HepG2 (cell line): ENCODE data around the gene ITCH. TPM values are rescaled to one million over a fixed set of nuclear protein-coding genes. Genes with fewer than 3 reads are reported as not detected.

Experiments
- DMAP1 ChIP-seq: IDR thresholded peaks from 2 replicates; pipeline ENCODE4 v1.6.1; 2016
- E2F1 ChIP-seq: sonication (generic); formaldehyde crosslinking; IDR thresholded peaks from 2 replicates; pipeline ENCODE4 v1.5.0; 2020; ENCODE audit warnings: missing genetic modification reagents
- GMEB2 ChIP-seq: IDR thresholded peaks from 2 replicates; pipeline ENCODE4 v1.6.1; 2016; ENCODE audit warnings: missing biosample characterization, missing genetic modification reagents, low read depth
- GPN1 ChIP-seq: sonication (generic); formaldehyde crosslinking; IDR thresholded peaks from 2 replicates; pipeline ENCODE4 v1.5.1; 2020; ENCODE audit warnings: missing genetic modification reagents, borderline replicate concordance
- HDAC1 ChIP-seq: sonication (generic); formaldehyde crosslinking; IDR thresholded peaks from 2 replicates; pipeline ENCODE4 v1.5.1; 2020; ENCODE audit warnings: mild to moderate bottlenecking, missing genetic modification reagents
- HINFP ChIP-seq: sonication (generic); formaldehyde crosslinking; IDR thresholded peaks from 2 replicates; pipeline ENCODE4 v1.4.0; 2020; ENCODE audit warnings: low read depth, mild to moderate bottlenecking, missing genetic modification reagents
- HNRNPK ChIP-seq: fragments of 200-400 bp; formaldehyde crosslinking; IDR thresholded peaks from 2 replicates; pipeline ENCODE4 v1.6.1; 2018; ENCODE audit warnings: low read length, low read depth, moderate library complexity, mild to moderate bottlenecking; ENCODE audit not compliant: poor library complexity, severe bottlenecking
- HNRNPL ChIP-seq: fragments of 200-400 bp; formaldehyde crosslinking; IDR thresholded peaks from 2 replicates; pipeline ENCODE4 v1.6.1; 2017; ENCODE audit warnings: mild to moderate bottlenecking, low read depth, low read length
- SOX13 ChIP-seq, 3 experiments: fragments of 450-650 bp in 1 of 3; sonication (generic) in 1 of 3; formaldehyde crosslinking in 1 of 3; IDR thresholded peaks in 2 of 3; conservative IDR thresholded peaks in 1 of 3; 2 replicates each; pipeline versions ENCODE4 v1.5.0 to v1.6.1; 2016 to 2020; ENCODE audit warnings: antibody characterized with exemption in 1 of 3, mild to moderate bottlenecking in 1 of 3, missing compliant biosample characterization in 1 of 3, missing genetic modification reagents in 1 of 3, moderate library complexity in 1 of 3
- SRF ChIP-seq: IDR thresholded peaks from 2 replicates; pipeline ENCODE4 v1.6.1; 2011; ENCODE audit warnings: mild to moderate bottlenecking, low read depth, low read length, moderate library complexity
- SRSF9 ChIP-seq: fragments of 200-400 bp; formaldehyde crosslinking; IDR thresholded peaks from 2 replicates; pipeline ENCODE4 v1.6.1; 2018; ENCODE audit warnings: borderline replicate concordance, mild to moderate bottlenecking, low read depth, low read length; ENCODE audit not compliant: insufficient read depth, poor library complexity, severe bottlenecking
- TRIM22 ChIP-seq: fragments of 450-650 bp; IDR thresholded peaks from 2 replicates; pipeline ENCODE4 v1.6.1; 2017
- ZBTB26 ChIP-seq: IDR thresholded peaks from 2 replicates; pipeline ENCODE4 v1.6.1; 2016; ENCODE audit warnings: missing compliant biosample characterization, missing genetic modification reagents, borderline replicate concordance
- ZBTB34 ChIP-seq: sonication (generic); formaldehyde crosslinking; IDR thresholded peaks from 2 replicates; pipeline ENCODE4 v1.8.0; 2022; ENCODE audit warnings: mild to moderate bottlenecking, missing genetic modification reagents
- ZMAT3 ChIP-seq: sonication (generic); formaldehyde crosslinking; conservative IDR thresholded peaks from 2 replicates; pipeline ENCODE4 v1.7.0; 2021; ENCODE audit warnings: missing genetic modification reagents
- ZNF253 ChIP-seq: sonication (generic); formaldehyde crosslinking; IDR thresholded peaks from 2 replicates; pipeline ENCODE4 v1.8.0; 2022; ENCODE audit warnings: mild to moderate bottlenecking, missing genetic modification reagents, borderline replicate concordance
- ZNF780A ChIP-seq: sonication (generic); formaldehyde crosslinking; IDR thresholded peaks from 2 replicates; pipeline ENCODE4 v1.8.0; 2022; ENCODE audit warnings: mild to moderate bottlenecking, missing genetic modification reagents, moderate library complexity
- ZZZ3 ChIP-seq: sonication (generic); formaldehyde crosslinking; IDR thresholded peaks from 2 replicates; pipeline ENCODE4 v1.4.0; 2020; ENCODE audit warnings: missing genetic modification reagents, mild to moderate bottlenecking, borderline replicate concordance
- polyA plus RNA-seq, 8 experiments: library from polyadenylated mRNA; depleted of rRNA in 3 of 8; stranded (reverse) in 7 of 8; unstranded in 1 of 8; fragments of >200 nt; fragmentation: Illumina TruSeq in 4 of 8; extraction: Trizol in 4 of 8; gene quantifications; 2 replicates each; pipeline versions ENCODE4 v1.2.1 to v1.2.3, GENCODE V29; 2011 to 2016; ENCODE audit warnings: low read depth in 4 of 8, missing spikeins in 1 of 8, mixed read lengths in 1 of 8; ENCODE audit not compliant: insufficient read depth in 1 of 8
- total RNA-seq, 5 experiments: library from RNA; depleted of rRNA; stranded (reverse); fragments of >200 nt; fragmentation: Illumina TruSeq; extraction: Trizol; gene quantifications; 2 replicates each; pipeline ENCODE4 v1.2.3, GENCODE V29; 2016; ENCODE audit warnings: low read depth in 1 of 5

The ITCH gene
- total and polyA plus RNA-seq, 2 of the 13 experiments (the other 11 are each of a cell fraction or from before 2014, with no cell fraction given): 20.5 to 112 TPM

- 0 out of 2 replicates have a peak, but pooled peaks have one; percentile 25 for TF ChIP-seq GMEB2 (CRISPR knock-in tag)
- TF ChIP-seq HDAC1 (CRISPR knock-in tag): peak; percentile 94
- TF ChIP-seq TRIM22: no peak
- TF ChIP-seq SOX13 (IDR thresholded peaks at IDR 0.05): 0 out of 2 replicates have a peak, but pooled peaks have one; percentile 35
- peak in 1 of 2 experiments; percentile 47; a peak in 2 of 4 replicates for TF ChIP-seq SOX13 (CRISPR knock-in tag; conservative IDR thresholded peaks at IDR 0.05 in 1 of 2, IDR thresholded peaks at IDR 0.05 in 1 of 2)
- TF ChIP-seq ZBTB26: peak; percentile 90
- no peak; the same call in 1 of the 2 replicates for TF ChIP-seq HINFP (CRISPR knock-in tag)
- TF ChIP-seq HNRNPK: peak; percentile 57
- peak; percentile 84; the same call in 1 of the 2 replicates for TF ChIP-seq HNRNPL
- TF ChIP-seq SRF: no peak
- no peak for TF ChIP-seq ZNF780A (CRISPR knock-in tag)
- TF ChIP-seq ZMAT3 (CRISPR knock-in tag): peak; percentile 94
- TF ChIP-seq DMAP1 (CRISPR knock-in tag): peak; percentile 97
- no peak for TF ChIP-seq SRSF9
- peak; percentile 47; the same call in 1 of the 2 replicates for TF ChIP-seq ZZZ3 (CRISPR knock-in tag)
- no peak for TF ChIP-seq ZNF253
- TF ChIP-seq GPN1 (CRISPR knock-in tag): peak; percentile 59; the same call in 1 of the 2 replicates
- peak; percentile 73; the same call in 1 of the 2 replicates for TF ChIP-seq ZBTB34 (CRISPR knock-in tag)
- peak; percentile 72; the same call in 1 of the 2 replicates for TF ChIP-seq E2F1 (CRISPR knock-in tag)
Observed at GRCh38 chr20:34516247-34517113, 153.4 kb downstream of the ITCH start, which contains the start of gene DYNLRB1 (continued).
